ENCODE data around the gene STRN3.

The STRN3 gene

DNA sequence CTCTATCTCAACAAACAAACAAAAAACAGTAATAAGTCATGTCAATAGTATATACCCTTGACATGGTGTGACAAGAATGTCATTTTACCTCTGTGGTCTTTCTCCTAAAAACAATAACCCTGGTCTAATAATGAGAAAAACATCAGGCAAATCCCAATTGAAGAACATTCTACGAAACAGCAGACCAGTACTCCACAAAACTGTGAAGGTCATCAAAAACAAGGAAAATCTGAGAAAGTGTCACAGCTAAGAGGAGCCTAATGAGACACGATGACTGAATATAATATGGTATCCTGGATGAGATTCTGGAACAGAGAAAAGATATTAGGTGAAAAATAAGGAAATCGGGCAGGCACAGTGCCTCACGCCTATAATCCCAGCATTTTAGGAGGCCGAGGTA lies 157.4 kb downstream of the STRN3 start:
- Mint-ChIP-seq H3K36me3 (ENCODE audit: low read depth) (no peaks in the 10 kb centered on the region), H3K4me1 (peaks cover 8% of the 10 kb centered on the region), H3K4me3 (no peak overlapping the region), H3K9me3 (no peaks in the 10 kb centered on the region), H3K27me3 (ENCODE audit: low read depth, poor library complexity) (peaks cover 50% of the 10 kb centered on the region), H3K27ac (no peak overlapping the region)
- no peak for DNase-seq
- TF ChIP-seq, protein P1, sequence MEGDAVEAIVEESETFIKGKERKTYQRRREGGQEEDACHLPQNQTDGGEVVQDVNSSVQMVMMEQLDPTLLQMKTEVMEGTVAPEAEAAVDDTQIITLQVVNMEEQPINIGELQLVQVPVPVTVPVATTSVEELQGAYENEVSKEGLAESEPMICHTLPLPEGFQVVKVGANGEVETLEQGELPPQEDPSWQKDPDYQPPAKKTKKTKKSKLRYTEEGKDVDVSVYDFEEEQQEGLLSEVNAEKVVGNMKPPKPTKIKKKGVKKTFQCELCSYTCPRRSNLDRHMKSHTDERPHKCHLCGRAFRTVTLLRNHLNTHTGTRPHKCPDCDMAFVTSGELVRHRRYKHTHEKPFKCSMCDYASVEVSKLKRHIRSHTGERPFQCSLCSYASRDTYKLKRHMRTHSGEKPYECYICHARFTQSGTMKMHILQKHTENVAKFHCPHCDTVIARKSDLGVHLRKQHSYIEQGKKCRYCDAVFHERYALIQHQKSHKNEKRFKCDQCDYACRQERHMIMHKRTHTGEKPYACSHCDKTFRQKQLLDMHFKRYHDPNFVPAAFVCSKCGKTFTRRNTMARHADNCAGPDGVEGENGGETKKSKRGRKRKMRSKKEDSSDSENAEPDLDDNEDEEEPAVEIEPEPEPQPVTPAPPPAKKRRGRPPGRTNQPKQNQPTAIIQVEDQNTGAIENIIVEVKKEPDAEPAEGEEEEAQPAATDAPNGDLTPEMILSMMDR (IDR thresholded peaks at IDR 0.05): no peak

- Mint-ChIP-seq H3K27ac (no peak overlapping the region), H3K4me3 (no peak overlapping the region), H3K4me1 (no peaks in the 10 kb centered on the region), H3K27me3 (ENCODE audit: low read depth, poor library complexity) (peaks cover 32% of the 10 kb centered on the region), H3K9me3 (no peaks in the 10 kb centered on the region), H3K36me3 (ENCODE audit: low read depth) (no peaks in the 10 kb centered on the region)
- TF ChIP-seq, protein P1 (IDR thresholded peaks at IDR 0.05): no peak
- DNase-seq: no peak
These were observed 161.2 kb downstream of the STRN3 start for GRCh38 chr14:30864934-30865333.

GRCh38 chr14:30861200-30861599 lies 165.0 kb downstream of the STRN3 start:
- TF ChIP-seq, protein P1 (IDR thresholded peaks at IDR 0.05): no peak
- no peaks in the 10 kb centered on the region for H3K4me1 Mint-ChIP-seq
- no peak for DNase-seq
- no peak overlapping the region for H3K27ac Mint-ChIP-seq
- H3K9me3 Mint-ChIP-seq: no peaks in the 10 kb centered on the region
- no peak overlapping the region for H3K4me3 Mint-ChIP-seq
- H3K36me3 Mint-ChIP-seq (ENCODE audit: low read depth): no peaks in the 10 kb centered on the region
- H3K27me3 Mint-ChIP-seq (ENCODE audit: low read depth, poor library complexity): peaks cover 21% of the 10 kb centered on the region

- Mint-ChIP-seq H3K4me3 (no peak overlapping the region), H3K4me1 (no peaks in the 10 kb centered on the region), H3K27ac (no peak overlapping the region), H3K27me3 (ENCODE audit: low read depth, poor library complexity) (peaks cover 6% of the 10 kb centered on the region), H3K9me3 (no peaks in the 10 kb centered on the region), H3K36me3 (ENCODE audit: low read depth) (no peaks in the 10 kb centered on the region)
- TF ChIP-seq, protein P1 (IDR thresholded peaks at IDR 0.05): no peak
- no peak for DNase-seq
These were observed 170.7 kb downstream of the STRN3 start for GRCh38 chr14:30855345-30856037.

DNA sequence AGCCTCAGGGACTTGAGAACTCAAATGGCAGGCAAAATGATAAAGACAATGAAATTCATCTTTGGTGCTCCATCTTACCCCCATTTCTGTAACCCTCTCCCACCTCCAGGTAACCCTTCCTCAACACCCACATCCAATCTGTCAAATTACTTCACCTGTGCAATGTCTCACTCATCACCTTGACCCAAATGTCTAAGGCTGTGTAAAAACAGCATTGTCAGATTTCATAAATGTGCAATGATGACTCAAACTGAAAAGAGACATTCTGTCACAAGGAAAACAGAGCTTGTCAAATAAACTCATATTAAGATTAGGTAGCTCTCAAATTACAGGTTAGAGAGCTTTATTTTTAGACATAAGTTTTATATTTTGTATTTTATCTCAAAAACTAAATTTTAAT lies 171.7 kb downstream of the STRN3 start:
- H3K4me1 Mint-ChIP-seq: no peaks in the 10 kb centered on the region
- no peak for DNase-seq
- no peaks in the 10 kb centered on the region for H3K36me3 Mint-ChIP-seq (ENCODE audit: low read depth)
- no peak overlapping the region for H3K4me3 Mint-ChIP-seq
- TF ChIP-seq, protein P1 (IDR thresholded peaks at IDR 0.05): no peak
- peaks cover 7% of the 10 kb centered on the region for H3K27me3 Mint-ChIP-seq (ENCODE audit: low read depth, poor library complexity)
- no peak overlapping the region for H3K27ac Mint-ChIP-seq
- no peaks in the 10 kb centered on the region for H3K9me3 Mint-ChIP-seq

DNA sequence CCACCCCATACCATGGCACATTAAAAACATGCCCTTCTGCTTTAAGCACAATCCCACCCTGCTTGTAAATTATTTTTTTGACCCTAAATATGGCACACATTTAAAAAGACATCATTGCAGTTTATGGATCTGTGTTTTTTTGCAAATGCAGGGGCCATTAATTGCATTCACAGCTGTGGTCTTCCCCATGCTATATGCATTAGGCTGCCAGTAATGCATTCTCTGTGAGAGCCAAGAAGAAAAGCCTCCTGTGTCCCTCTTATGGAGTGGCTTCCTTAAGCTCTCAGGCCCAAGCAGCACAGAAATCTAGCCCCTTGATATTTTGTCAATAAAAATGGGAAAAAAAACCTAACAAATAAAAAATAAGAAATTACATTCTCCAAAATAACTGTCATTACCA lies 172.2 kb downstream of the STRN3 start:
- no peaks in the 10 kb centered on the region for H3K4me1 Mint-ChIP-seq
- no peak overlapping the region for H3K4me3 Mint-ChIP-seq
- no peaks in the 10 kb centered on the region for H3K9me3 Mint-ChIP-seq
- no peak overlapping the region for H3K27ac Mint-ChIP-seq
- TF ChIP-seq, protein P1 (IDR thresholded peaks at IDR 0.05): no peak
- no peak for DNase-seq
- H3K36me3 Mint-ChIP-seq (ENCODE audit: low read depth): no peaks in the 10 kb centered on the region
- peaks cover 7% of the 10 kb centered on the region for H3K27me3 Mint-ChIP-seq (ENCODE audit: low read depth, poor library complexity)

Measured in nephron progenitor cell (in vitro differentiated cells).